K562 (cell line): ENCODE data around the gene TLR6. TPM values are rescaled to one million over a fixed set of nuclear protein-coding genes. Genes with fewer than 3 reads are reported as not detected.

Experiments used
- ATAC-seq: fragments of 200-7000 bp; cut with Tn5 transposase; 3 replicates; pipeline ENCODE4 v1.9.1; 2020; ENCODE audit warnings: moderate library complexity
- BruUV-seq: library from RNA; stranded (reverse); fragments of 400-500 nt; replicated peaks from 2 replicates; lab custom pipeline; 2021; lab: Mats Ljungman, UMichigan
- CTCF ChIA-PET: fragments of 300-600 bp; formaldehyde crosslinking; extraction: SDS; loops from one replicate; lab custom pipeline; 2021; ENCODE audit warnings: low intra/inter-chr PET ratio; lab: Yijun Ruan, JAX
- POLR2A ChIA-PET: fragments of 300-600, 350-650 bp; sonication (Branson Sonifier 250); formaldehyde crosslinking; extraction: SDS; loops from one replicate; lab custom pipeline; 2021; ENCODE audit warnings: antibody characterized with exemption, inconsistent platforms; lab: Yijun Ruan, JAX
- DNase-seq, 4 experiments: peaks; one replicate each; pipeline versions ENCODE4 v3.0.0 to v3.0.0-alpha.2; 2011 to 2018; ENCODE audit warnings: low spot score in 3 of 4, mixed read lengths in 3 of 4; ENCODE audit errors: extremely low read depth in 1 of 4
- FAIRE-seq: peaks from 2 replicates; lab custom pipeline; 2011; peaks lifted over from hg19 to GRCh38; lab: Jason Lieb, UNC
- H2AFZ ChIP-seq: 2 replicates; pipeline ENCODE4 v1.6.0; 2011; ENCODE audit warnings: low read depth, low read length, control low read depth, inconsistent platforms
- H3K27ac ChIP-seq: fragments of 200-600 bp; 3 replicates; pipeline ENCODE4 v1.8.0; 2011; ENCODE audit warnings: low read depth, mild to moderate bottlenecking, control low read depth, inconsistent platforms, low read length, moderate library complexity, mixed read lengths; ENCODE audit errors: extremely low read depth
- H3K27me3 ChIP-seq, 2 experiments: fragments of 300-600 bp in 1 of 2; 2 replicates in 1 of 2; 3 replicates in 1 of 2; pipeline versions ENCODE4 v1.6.0 to v1.8.0; 2011; ENCODE audit warnings: inconsistent platforms in 2 of 2, low read length in 2 of 2, mild to moderate bottlenecking in 1 of 2, mixed read lengths in 1 of 2, moderate library complexity in 1 of 2; ENCODE audit not compliant: control insufficient read depth in 2 of 2, insufficient read depth in 2 of 2
- H3K36me3 ChIP-seq: fragments of 300-600 bp; 3 replicates; pipeline ENCODE4 v1.8.0; 2011; ENCODE audit warnings: mild to moderate bottlenecking, low read length, inconsistent platforms; ENCODE audit not compliant: control insufficient read depth, insufficient read depth
- H3K4me1 ChIP-seq, 2 experiments: fragments of 200-600 bp in 1 of 2; replicated peaks in 1 of 2; 2 replicates in 1 of 2; 3 replicates in 1 of 2; pipeline versions ENCODE4 v1.5.1 to v1.8.0; 2011; ENCODE audit warnings: inconsistent platforms in 2 of 2, low read length in 2 of 2, mild to moderate bottlenecking in 1 of 2, mixed read lengths in 1 of 2, moderate library complexity in 1 of 2; ENCODE audit not compliant: control insufficient read depth in 2 of 2, insufficient read depth in 2 of 2
- H3K4me2 ChIP-seq: 2 replicates; pipeline ENCODE4 v1.6.1; 2011; ENCODE audit warnings: low read length, control low read depth, inconsistent platforms, mixed read lengths; ENCODE audit not compliant: insufficient read depth
- H3K4me3 ChIP-seq: fragments of 200-600 bp; sonication (generic), shearing (Covaris generic); 2 replicates; pipeline ENCODE4 v1.5.1; 2016; ENCODE audit warnings: control low read depth, inconsistent platforms
- H3K79me2 ChIP-seq: fragments of 200-600 bp; 3 replicates; pipeline ENCODE4 v1.8.0; 2011; ENCODE audit warnings: low read length, inconsistent platforms; ENCODE audit not compliant: control insufficient read depth, insufficient read depth
- H3K9ac ChIP-seq, 2 experiments: 2 replicates each; pipeline versions ENCODE4 v1.6.0 to v1.6.1; 2011; ENCODE audit warnings: low read depth in 2 of 2, low read length in 2 of 2, control low read depth in 1 of 2, inconsistent platforms in 1 of 2, mild to moderate bottlenecking in 1 of 2, mixed read lengths in 1 of 2; ENCODE audit not compliant: insufficient read depth in 1 of 2
- H3K9me1 ChIP-seq: one replicate; pipeline ENCODE4 v1.6.0; 2011; ENCODE audit warnings: inconsistent platforms, mild to moderate bottlenecking, low read length, moderate library complexity; ENCODE audit not compliant: control insufficient read depth, insufficient read depth
- H3K9me3 ChIP-seq: replicated peaks from 2 replicates; pipeline ENCODE4 v1.5.1; 2011; ENCODE audit warnings: low read depth, low read length, inconsistent platforms; ENCODE audit not compliant: control insufficient read depth, insufficient read depth
- H4K20me1 ChIP-seq: replicated peaks from 2 replicates; pipeline ENCODE4 v1.6.1; 2011; ENCODE audit warnings: low read length, inconsistent platforms, mixed read lengths; ENCODE audit not compliant: control insufficient read depth, insufficient read depth
- EP400 ChIP-seq: fragments of 450-650 bp; IDR thresholded peaks from 2 replicates; pipeline ENCODE4 v1.6.1; 2017; ENCODE audit warnings: antibody characterized with exemption, mild to moderate bottlenecking, moderate library complexity
- ETV1 ChIP-seq: fragments of 450-650 bp; conservative IDR thresholded peaks from 2 replicates; pipeline ENCODE4 v1.6.1; 2016; ENCODE audit warnings: missing genetic modification characterization, control low read depth, low read depth, missing compliant biosample characterization
- FOXJ2 ChIP-seq: fragments of 200-800 bp; sonication (Bioruptor generic); IDR thresholded peaks from 2 replicates; pipeline ENCODE4 v1.6.1; 2016; ENCODE audit warnings: missing genetic modification characterization, missing compliant biosample characterization
- FOXM1 ChIP-seq, 2 experiments: fragments of 450-650 bp in 1 of 2; sonication (generic) in 1 of 2; formaldehyde crosslinking in 1 of 2; IDR thresholded peaks; 2 replicates each; pipeline versions ENCODE4 v1.6.1 to v1.9.0; 2017 to 2022; ENCODE audit warnings: low read depth in 2 of 2, mild to moderate bottlenecking in 2 of 2, missing genetic modification reagents in 1 of 2, moderate library complexity in 1 of 2
- PCBP1 ChIP-seq: fragments of 200-400 bp; formaldehyde crosslinking; IDR thresholded peaks from 2 replicates; pipeline ENCODE4 v1.6.1; 2018; ENCODE audit warnings: mild to moderate bottlenecking, low read depth, low read length; ENCODE audit not compliant: poor library complexity, severe bottlenecking
- RHOXF2B ChIP-seq: fragments of 250-450 bp; sonication (Bioruptor Pico); conservative IDR thresholded peaks from 2 replicates; pipeline ENCODE4 v1.5.1; 2021
- TAF7 ChIP-seq: fragments of 450-650 bp; IDR thresholded peaks from 2 replicates; pipeline ENCODE4 v1.6.1; 2016; ENCODE audit warnings: missing genetic modification characterization, missing compliant biosample characterization
- ZBTB8A ChIP-seq: fragments of 450-650 bp; IDR thresholded peaks from 2 replicates; pipeline ENCODE4 v1.6.1; 2018; ENCODE audit warnings: mild to moderate bottlenecking, moderate library complexity; ENCODE audit not compliant: partially characterized antibody
- WGBS: fragments of 100-300 bp; shearing (Covaris generic); methylation state at CpG from one replicate; pipeline ENCODE4 v1.1.6; 2016; ENCODE audit warnings: low coverage, mixed read lengths; ENCODE audit not compliant: insufficient coverage; ENCODE audit errors: missing lambda C conversion rate; 5-methylcytosine and 5-hydroxymethylcytosine counted together
- in situ Hi-C: fragments of 300-500 bp; cut with MboI; formaldehyde crosslinking; loops from 4 replicates; pipeline ENCODE4 v1.15.0; 2018; ENCODE audit warnings: inconsistent platforms, mixed read lengths
- intact Hi-C: fragments of 100-400 bp; cut with micrococcal nuclease; formaldehyde crosslinking; loops from 2 replicates; pipeline ENCODE4 v1.14.2; 2022
- polyA plus RNA-seq, 8 experiments: library from polyadenylated mRNA; depleted of rRNA in 4 of 8; stranded (reverse) in 5 of 8; unstranded in 3 of 8; fragments of >200 nt; fragmentation: Nextera tagmentation in 2 of 8; fragmentation: Illumina TruSeq in 1 of 8; extraction: Ambion mirVana in 2 of 8; extraction: Trizol in 1 of 8; gene quantifications; 2 replicates each; pipeline versions ENCODE4 v1.2.1 to v1.2.3, GENCODE V29; 2011 to 2014; ENCODE audit warnings: inconsistent platforms in 1 of 8, missing spikeins in 1 of 8
- total RNA-seq, 7 experiments: library from RNA; depleted of rRNA in 6 of 7; stranded (reverse); fragments of >200 nt in 6 of 7; fragmentation: Illumina TruSeq in 2 of 7; extraction: Trizol in 2 of 7; gene quantifications; 2 replicates each; pipeline versions ENCODE4 v1.2.1 to v1.2.3, GENCODE V29; 2011 to 2021; ENCODE audit warnings: low replicate concordance in 1 of 7
- TF ChIP-seq, protein P1 (sequence below): fragments of 450-650 bp; IDR thresholded peaks from 2 replicates; pipeline ENCODE4 v1.6.1; 2016; ENCODE audit warnings: missing biosample characterization, missing genetic modification characterization
- TF ChIP-seq, protein P2 (sequence below): sonication (generic); formaldehyde crosslinking; IDR thresholded peaks from 2 replicates; pipeline ENCODE4 v1.8.0; 2022; ENCODE audit warnings: missing genetic modification reagents, mild to moderate bottlenecking, moderate library complexity, borderline replicate concordance
- TF ChIP-seq, protein P3 (sequence below): sonication (generic); formaldehyde crosslinking; IDR thresholded peaks from 2 replicates; pipeline ENCODE4 v1.8.0; 2022; ENCODE audit warnings: mild to moderate bottlenecking, low read depth, missing genetic modification reagents
- TF ChIP-seq, protein P4 (sequence below): sonication (generic); formaldehyde crosslinking; IDR thresholded peaks from 2 replicates; pipeline ENCODE4 v1.8.0; 2023; ENCODE audit warnings: missing genetic modification reagents, mild to moderate bottlenecking, borderline replicate concordance

The TLR6 gene
- total and polyA plus RNA-seq, 9 of the 15 experiments (the other 6 are each of a cell fraction or from before 2014, with no cell fraction given): 0.08 to 1.9 (median 0.91) TPM

DNA sequence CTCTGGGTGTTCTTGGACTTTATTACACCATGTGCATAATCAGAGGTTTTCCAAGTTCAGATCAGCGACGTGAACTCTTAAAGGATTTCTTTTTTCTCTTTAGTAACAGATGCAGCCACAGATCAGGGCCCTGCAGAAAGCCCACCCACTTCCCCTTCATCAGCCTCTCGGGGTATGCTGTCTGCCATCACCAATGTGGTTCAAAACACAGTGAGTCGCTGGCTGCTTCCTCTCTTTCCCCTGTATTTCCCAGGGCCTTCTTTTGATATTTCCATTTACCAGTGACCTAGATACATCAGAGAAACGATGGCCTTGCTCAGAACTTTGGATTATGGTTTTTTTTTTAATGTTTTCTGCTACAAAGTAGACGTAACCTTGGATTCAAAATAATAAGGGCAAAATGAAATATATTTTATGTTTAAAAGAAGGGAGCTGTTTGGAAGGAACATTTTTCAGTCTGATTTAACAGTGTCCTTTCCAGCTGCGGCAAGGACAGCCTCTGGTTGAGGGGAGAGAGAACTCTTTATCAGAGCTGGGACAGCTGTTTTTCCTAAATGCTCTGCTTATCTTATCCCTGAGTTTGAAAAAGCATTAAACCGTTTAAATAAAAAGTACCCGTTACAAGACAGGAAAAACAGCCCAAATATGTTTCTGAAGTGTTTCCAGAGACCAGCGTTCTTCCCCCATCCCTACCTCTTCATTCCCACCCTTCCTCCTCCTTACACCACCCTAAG, 49.2 kb upstream of the TLR6 start:
- CTCF ChIA-PET: no interaction called here
- Histone ChIP-seq H2AFZ (no peak overlapping the region), H3K4me2 (peak overlapping the region; percentile 33; the same call in 1 of the 2 replicates), H3K9me1 (no peaks in the 10 kb centered on the region), H3K36me3 (peaks cover 3% of the 10 kb centered on the region; the same call in 1 of the 3 replicates), H3K4me1 (peaks cover 0 to 2% of the 10 kb centered on the region in 2 experiments; a peak in 1 of 5 replicates), H3K79me2 (no peaks in the 10 kb centered on the region), H3K9ac (no peak overlapping the region), H3K27me3 (no peaks in the 10 kb centered on the region), H4K20me1 (no peaks in the 10 kb centered on the region), H3K27ac (no peak overlapping the region), H3K9me3 (no peaks in the 10 kb centered on the region), H3K4me3 (no peak overlapping the region)
- WGBS: 13% methylated on average over 10 of the region's 10 CpGs
- BruUV-seq: no TSS peak
- intact Hi-C loops (no loop called here), in situ Hi-C loops (no loop called here)
- ATAC-seq (peak; percentile 64), FAIRE-seq (peak; percentile 26), DNase-seq (peak in 2 of 4 experiments; percentile 29 to 33)
- POLR2A ChIA-PET: no interaction called here
- TF ChIP-seq ZBTB8A (no peak), FOXJ2 (tag) (no peak), TAF7 (tag) (no peak), PCBP1 (no peak), ETV1 (tag) (no peak), RHOXF2B (CRISPR knock-in tag) (no peak), EP400 (no peak), FOXM1 (IDR thresholded peaks at IDR 0.05; ENCODE audit: low read depth) (peak; percentile 77), FOXM1 (CRISPR knock-in tag; IDR thresholded peaks at IDR 0.05; ENCODE audit: low read depth) (no peak)
- TF ChIP-seq, protein P1, sequence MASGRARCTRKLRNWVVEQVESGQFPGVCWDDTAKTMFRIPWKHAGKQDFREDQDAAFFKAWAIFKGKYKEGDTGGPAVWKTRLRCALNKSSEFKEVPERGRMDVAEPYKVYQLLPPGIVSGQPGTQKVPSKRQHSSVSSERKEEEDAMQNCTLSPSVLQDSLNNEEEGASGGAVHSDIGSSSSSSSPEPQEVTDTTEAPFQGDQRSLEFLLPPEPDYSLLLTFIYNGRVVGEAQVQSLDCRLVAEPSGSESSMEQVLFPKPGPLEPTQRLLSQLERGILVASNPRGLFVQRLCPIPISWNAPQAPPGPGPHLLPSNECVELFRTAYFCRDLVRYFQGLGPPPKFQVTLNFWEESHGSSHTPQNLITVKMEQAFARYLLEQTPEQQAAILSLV: no peak
- TF ChIP-seq, protein P2, sequence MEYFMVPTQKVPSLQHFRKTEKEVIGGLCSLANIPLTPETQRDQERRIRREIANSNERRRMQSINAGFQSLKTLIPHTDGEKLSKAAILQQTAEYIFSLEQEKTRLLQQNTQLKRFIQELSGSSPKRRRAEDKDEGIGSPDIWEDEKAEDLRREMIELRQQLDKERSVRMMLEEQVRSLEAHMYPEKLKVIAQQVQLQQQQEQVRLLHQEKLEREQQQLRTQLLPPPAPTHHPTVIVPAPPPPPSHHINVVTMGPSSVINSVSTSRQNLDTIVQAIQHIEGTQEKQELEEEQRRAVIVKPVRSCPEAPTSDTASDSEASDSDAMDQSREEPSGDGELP (CRISPR knock-in tag): peak; percentile 10; the same call in 1 of the 2 replicates
- TF ChIP-seq, protein P3, sequence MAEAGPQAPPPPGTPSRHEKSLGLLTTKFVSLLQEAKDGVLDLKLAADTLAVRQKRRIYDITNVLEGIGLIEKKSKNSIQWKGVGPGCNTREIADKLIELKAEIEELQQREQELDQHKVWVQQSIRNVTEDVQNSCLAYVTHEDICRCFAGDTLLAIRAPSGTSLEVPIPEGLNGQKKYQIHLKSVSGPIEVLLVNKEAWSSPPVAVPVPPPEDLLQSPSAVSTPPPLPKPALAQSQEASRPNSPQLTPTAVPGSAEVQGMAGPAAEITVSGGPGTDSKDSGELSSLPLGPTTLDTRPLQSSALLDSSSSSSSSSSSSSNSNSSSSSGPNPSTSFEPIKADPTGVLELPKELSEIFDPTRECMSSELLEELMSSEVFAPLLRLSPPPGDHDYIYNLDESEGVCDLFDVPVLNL (CRISPR knock-in tag): no peak
- TF ChIP-seq, protein P4, sequence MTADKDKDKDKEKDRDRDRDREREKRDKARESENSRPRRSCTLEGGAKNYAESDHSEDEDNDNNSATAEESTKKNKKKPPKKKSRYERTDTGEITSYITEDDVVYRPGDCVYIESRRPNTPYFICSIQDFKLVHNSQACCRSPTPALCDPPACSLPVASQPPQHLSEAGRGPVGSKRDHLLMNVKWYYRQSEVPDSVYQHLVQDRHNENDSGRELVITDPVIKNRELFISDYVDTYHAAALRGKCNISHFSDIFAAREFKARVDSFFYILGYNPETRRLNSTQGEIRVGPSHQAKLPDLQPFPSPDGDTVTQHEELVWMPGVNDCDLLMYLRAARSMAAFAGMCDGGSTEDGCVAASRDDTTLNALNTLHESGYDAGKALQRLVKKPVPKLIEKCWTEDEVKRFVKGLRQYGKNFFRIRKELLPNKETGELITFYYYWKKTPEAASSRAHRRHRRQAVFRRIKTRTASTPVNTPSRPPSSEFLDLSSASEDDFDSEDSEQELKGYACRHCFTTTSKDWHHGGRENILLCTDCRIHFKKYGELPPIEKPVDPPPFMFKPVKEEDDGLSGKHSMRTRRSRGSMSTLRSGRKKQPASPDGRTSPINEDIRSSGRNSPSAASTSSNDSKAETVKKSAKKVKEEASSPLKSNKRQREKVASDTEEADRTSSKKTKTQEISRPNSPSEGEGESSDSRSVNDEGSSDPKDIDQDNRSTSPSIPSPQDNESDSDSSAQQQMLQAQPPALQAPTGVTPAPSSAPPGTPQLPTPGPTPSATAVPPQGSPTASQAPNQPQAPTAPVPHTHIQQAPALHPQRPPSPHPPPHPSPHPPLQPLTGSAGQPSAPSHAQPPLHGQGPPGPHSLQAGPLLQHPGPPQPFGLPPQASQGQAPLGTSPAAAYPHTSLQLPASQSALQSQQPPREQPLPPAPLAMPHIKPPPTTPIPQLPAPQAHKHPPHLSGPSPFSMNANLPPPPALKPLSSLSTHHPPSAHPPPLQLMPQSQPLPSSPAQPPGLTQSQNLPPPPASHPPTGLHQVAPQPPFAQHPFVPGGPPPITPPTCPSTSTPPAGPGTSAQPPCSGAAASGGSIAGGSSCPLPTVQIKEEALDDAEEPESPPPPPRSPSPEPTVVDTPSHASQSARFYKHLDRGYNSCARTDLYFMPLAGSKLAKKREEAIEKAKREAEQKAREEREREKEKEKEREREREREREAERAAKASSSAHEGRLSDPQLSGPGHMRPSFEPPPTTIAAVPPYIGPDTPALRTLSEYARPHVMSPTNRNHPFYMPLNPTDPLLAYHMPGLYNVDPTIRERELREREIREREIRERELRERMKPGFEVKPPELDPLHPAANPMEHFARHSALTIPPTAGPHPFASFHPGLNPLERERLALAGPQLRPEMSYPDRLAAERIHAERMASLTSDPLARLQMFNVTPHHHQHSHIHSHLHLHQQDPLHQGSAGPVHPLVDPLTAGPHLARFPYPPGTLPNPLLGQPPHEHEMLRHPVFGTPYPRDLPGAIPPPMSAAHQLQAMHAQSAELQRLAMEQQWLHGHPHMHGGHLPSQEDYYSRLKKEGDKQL: no peak
